Measurements from ENCODE around the gene DUSP10.

DNA sequence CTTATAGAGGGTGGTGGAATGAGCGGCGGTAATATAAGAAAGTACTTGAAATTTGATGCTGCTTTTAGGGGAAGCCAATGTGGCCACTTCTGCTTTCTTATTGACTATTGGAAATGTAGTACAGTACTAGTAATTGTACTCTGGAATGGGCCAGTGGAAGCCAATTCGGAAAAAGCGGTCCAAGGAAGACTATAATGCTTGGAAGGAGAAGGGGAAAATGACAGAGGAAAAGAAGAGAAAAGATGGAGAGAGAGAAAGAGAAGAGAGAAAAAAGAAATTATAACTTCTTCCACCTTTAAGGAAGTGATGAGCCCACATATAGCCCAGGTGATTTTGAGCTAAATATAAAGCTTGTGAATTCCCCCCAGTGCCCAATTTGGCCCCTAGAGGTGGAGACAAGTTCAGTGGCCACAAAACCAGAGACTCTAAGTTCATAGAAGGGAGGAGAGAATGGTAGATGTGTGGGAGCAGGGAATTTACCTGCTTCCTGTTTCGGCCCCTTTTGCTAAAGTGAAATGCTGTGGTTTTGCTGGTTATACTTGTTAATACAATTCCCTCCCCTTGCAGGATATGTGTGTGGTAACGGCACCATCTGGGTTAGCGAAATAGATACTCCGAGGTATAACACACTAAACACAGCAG is 35.7 kb upstream of the DUSP10 start:
- no peak for TF ChIP-seq CTCF (IDR thresholded peaks at IDR 0.05; ENCODE audit: insufficient read depth, low read length, poor library complexity, severe bottlenecking)
- TF ChIP-seq EZH2phosphoT487 (conservative IDR thresholded peaks at IDR 0.05; ENCODE audit: low read length): no peak
